ENCODE measurements around the gene APBB2. TPM values are rescaled to one million over a fixed set of nuclear protein-coding genes. Genes with fewer than 3 reads are reported as not detected.

APBB2 gene
- total and polyA plus RNA-seq, 4 donors: 4.8 to 31.5 (median 11.2) TPM

- no peak overlapping the region for H3K27ac ChIP-seq (ENCODE audit: low read depth in 1 of 2, low read length in 2 of 2)
- TF ChIP-seq, protein P1, sequence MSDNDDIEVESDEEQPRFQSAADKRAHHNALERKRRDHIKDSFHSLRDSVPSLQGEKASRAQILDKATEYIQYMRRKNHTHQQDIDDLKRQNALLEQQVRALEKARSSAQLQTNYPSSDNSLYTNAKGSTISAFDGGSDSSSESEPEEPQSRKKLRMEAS (IDR thresholded peaks at IDR 0.05): no peak
- TF ChIP-seq HNF4G (IDR thresholded peaks at IDR 0.05) (no peak), RAD21 (IDR thresholded peaks at IDR 0.05) (no peak), NR2F2 (IDR thresholded peaks at IDR 0.05) (no peak), REST (IDR thresholded peaks at IDR 0.05) (no peak), RXRA (IDR thresholded peaks at IDR 0.05) (no peak), HNF4A (conservative IDR thresholded peaks at IDR 0.05) (no peak), JUND (IDR thresholded peaks at IDR 0.05) (no peak), EGR1 (IDR thresholded peaks at IDR 0.05; ENCODE audit: low read depth in 2 of 2) (no peak), FOXA2 (IDR thresholded peaks at IDR 0.05) (no peak), FOXA1 (IDR thresholded peaks at IDR 0.05) (no peak), CTCF (IDR thresholded peaks at IDR 0.05; ENCODE audit: low read depth, low read length, missing input control) (no peak), ZBTB33 (IDR thresholded peaks at IDR 0.05) (no peak)
- TF ChIP-seq, protein P2, sequence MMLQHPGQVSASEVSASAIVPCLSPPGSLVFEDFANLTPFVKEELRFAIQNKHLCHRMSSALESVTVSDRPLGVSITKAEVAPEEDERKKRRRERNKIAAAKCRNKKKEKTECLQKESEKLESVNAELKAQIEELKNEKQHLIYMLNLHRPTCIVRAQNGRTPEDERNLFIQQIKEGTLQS (IDR thresholded peaks at IDR 0.05): no peak
- H3K4me3 ChIP-seq (ENCODE audit: low read depth in 1 of 3, low read length in 3 of 3): no peak overlapping the region
- no peaks in the 10 kb centered on the region for H3K36me3 ChIP-seq (ENCODE audit: control insufficient read depth in 4 of 4, insufficient read depth in 3 of 4, low read depth in 1 of 4, low read length in 3 of 4)
- no peak for DNase-seq (ENCODE audit: low spot score)
- H3K9ac ChIP-seq (ENCODE audit: low read depth in 1 of 2, low read length in 2 of 2): no peak overlapping the region
- H3K9me3 ChIP-seq (ENCODE audit: control insufficient read depth in 4 of 4, low read length in 3 of 4): no peaks in the 10 kb centered on the region
- 91% methylated on average over 3 of the region's 3 CpGs for WGBS
- H3K27me3 ChIP-seq (ENCODE audit: control insufficient read depth in 4 of 4, insufficient read depth in 4 of 4, low read length in 3 of 4): no peaks in the 10 kb centered on the region
- H3K4me1 ChIP-seq (ENCODE audit: control insufficient read depth in 4 of 4, insufficient read depth in 4 of 4, low read length in 3 of 4): no peaks in the 10 kb centered on the region
Measured at GRCh38 chr4:41197495-41197894, 16.8 kb downstream of the APBB2 start.

DNA sequence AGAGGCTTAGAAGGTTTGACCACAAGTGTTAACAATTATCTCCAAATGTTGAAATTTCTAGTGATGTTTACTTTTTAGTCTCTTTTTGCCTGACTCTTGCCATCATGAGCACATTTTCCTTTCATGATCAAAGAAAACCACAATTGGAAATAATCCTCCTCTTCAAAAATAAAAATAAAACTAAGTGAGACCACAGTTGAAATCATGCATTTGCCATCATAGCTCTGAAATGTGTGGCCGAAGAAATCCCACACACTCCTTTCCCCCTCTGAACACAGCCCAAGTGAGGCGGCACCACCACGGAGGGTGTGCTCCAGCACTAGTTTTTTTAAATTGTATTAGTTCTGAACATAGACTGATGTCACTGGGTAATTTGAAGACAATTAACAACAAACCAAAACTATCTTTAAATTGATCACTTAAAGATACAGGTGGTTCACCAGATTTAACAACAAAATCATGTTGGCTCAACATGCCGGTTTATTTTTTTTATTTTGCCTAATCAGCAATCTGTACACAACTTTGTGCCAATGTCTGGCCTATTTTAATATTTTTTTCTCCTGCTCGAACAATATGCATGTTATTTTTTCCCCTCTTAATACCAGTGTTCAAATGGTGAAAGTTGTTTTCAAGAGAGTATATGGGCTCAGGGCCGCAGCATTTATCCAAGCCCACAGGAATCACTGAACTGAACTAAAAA is 17.6 kb downstream of the APBB2 start:
- H3K27me3 ChIP-seq (ENCODE audit: control insufficient read depth in 4 of 4, insufficient read depth in 4 of 4, low read length in 3 of 4): no peaks in the 10 kb centered on the region
- 83% methylated on average over 6 of the region's 6 CpGs for WGBS
- no peak overlapping the region for H3K4me3 ChIP-seq (ENCODE audit: low read depth in 1 of 3, low read length in 3 of 3)
- no peaks in the 10 kb centered on the region for H3K4me1 ChIP-seq (ENCODE audit: control insufficient read depth in 4 of 4, insufficient read depth in 4 of 4, low read length in 3 of 4)
- H3K9ac ChIP-seq (ENCODE audit: low read depth in 1 of 2, low read length in 2 of 2): no peak overlapping the region
- H3K36me3 ChIP-seq (ENCODE audit: control insufficient read depth in 4 of 4, insufficient read depth in 3 of 4, low read depth in 1 of 4, low read length in 3 of 4): no peaks in the 10 kb centered on the region
- H3K9me3 ChIP-seq (ENCODE audit: control insufficient read depth in 4 of 4, low read length in 3 of 4): no peaks in the 10 kb centered on the region
- H3K27ac ChIP-seq (ENCODE audit: low read depth in 1 of 2, low read length in 2 of 2): no peak overlapping the region
- no peak for DNase-seq (ENCODE audit: low spot score)
- TF ChIP-seq, protein P2 (IDR thresholded peaks at IDR 0.05): no peak
- TF ChIP-seq, protein P1 (IDR thresholded peaks at IDR 0.05): no peak
- TF ChIP-seq CTCF (IDR thresholded peaks at IDR 0.05; ENCODE audit: low read depth, low read length, missing input control) (no peak), NR2F2 (IDR thresholded peaks at IDR 0.05) (no peak), FOXA2 (IDR thresholded peaks at IDR 0.05) (no peak), TAF1 (conservative IDR thresholded peaks at IDR 0.05) (no peak), GABPA (IDR thresholded peaks at IDR 0.05 in 1 of 2, conservative IDR thresholded peaks at IDR 0.05 in 1 of 2) (no peak), REST (IDR thresholded peaks at IDR 0.05) (no peak)

All from liver (tissue), 9 donors.